Central memory CD8-positive, alpha-beta T cell (primary cell): ENCODE measurements around the gene KLHL36.

Experiments used
- ATAC-seq: fragments of 150-1000 bp; cut with Tn5 transposase; replicated peaks from 2 replicates; pipeline ENCODE4 v1.10.0; 2022; ENCODE audit warnings: mild to moderate bottlenecking, moderate FRiP score, moderate number of reproducible peaks; ENCODE audit not compliant: poor library complexity, severe bottlenecking; ENCODE audit errors: extremely low read depth
- DNase-seq, 2 donors: peaks; one replicate each; pipeline ENCODE4 v3.0.0; 2021; ENCODE audit warnings: low spot score in 2 of 2
- H3K27ac Mint-ChIP-seq: one replicate; pipeline ENCODE4 v1.8.0; 2022; ENCODE audit warnings: low read depth, mild to moderate bottlenecking, moderate library complexity, mixed read lengths
- H3K27me3 Mint-ChIP-seq: one replicate; pipeline ENCODE4 v1.8.0; 2022; ENCODE audit warnings: mixed read lengths
- H3K36me3 Mint-ChIP-seq: one replicate; pipeline ENCODE4 v1.8.0; 2022; ENCODE audit warnings: mild to moderate bottlenecking, moderate library complexity, mixed read lengths; ENCODE audit not compliant: insufficient read depth
- H3K4me1 Mint-ChIP-seq: one replicate; pipeline ENCODE4 v1.8.0; 2022; ENCODE audit warnings: mixed read lengths
- H3K4me3 Mint-ChIP-seq: one replicate; pipeline ENCODE4 v1.8.0; 2022; ENCODE audit warnings: mild to moderate bottlenecking, moderate library complexity, mixed read lengths
- H3K9me3 Mint-ChIP-seq: one replicate; pipeline ENCODE4 v1.8.0; 2022; ENCODE audit warnings: mixed read lengths

KLHL36 gene

GRCh38 chr16:84647828-84648594 is at the start of gene KLHL36:
Gene KLHL36, plus strand, starts transcription at chr16:84648511. Its CDS starts 2,357 bp downstream, at chr16:84650868.
- DNase-seq (peak; percentile 45 to 54), ATAC-seq (peak; percentile 84)
- Mint-ChIP-seq H3K27ac (peak within 1 kb of the TSS; percentile 93), H3K4me3 (peak within 1 kb of the TSS; percentile 94), H3K4me1 (peaks cover 40% of the 10 kb centered on the region), H3K27me3 (no peaks in the 10 kb centered on the region), H3K9me3 (no peaks in the 10 kb centered on the region), H3K36me3 (peaks cover 22% of the 10 kb centered on the region)

DNA sequence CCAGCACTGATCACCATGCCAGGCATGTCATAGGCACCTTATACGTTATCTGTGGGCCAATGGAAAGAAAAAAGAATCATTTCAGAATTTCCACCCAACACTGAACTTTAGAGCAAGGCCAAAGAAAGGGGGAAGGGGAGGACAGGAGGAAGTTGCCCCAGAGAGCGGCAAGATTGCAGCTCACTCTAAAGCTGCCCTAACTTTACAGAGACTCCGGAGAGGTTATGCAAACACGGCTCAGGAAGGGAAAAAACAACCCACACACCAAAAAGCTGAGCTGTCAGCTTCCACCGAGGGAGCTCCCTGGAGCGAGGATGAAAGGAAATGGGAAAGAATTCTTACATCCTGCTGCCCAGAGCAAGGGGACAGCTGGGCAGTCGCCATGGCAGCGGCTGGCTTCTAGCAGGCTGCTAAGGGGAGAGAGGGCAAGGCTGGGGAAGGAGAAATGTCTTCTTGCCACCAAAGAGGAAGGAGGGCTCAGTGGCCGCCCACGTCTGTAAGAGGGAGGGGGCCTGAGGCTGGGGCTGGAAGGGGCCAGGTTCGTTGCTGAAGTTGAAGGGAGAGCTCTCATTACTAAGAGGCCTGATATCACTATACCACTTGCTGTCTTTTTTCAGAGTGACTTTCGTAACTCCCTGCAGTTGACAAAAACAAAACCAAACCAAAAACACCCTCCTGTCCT is 48.6 kb upstream of the KLHL36 start:
- Mint-ChIP-seq H3K4me3 (peak overlapping the region; percentile 85), H3K27me3 (no peaks in the 10 kb centered on the region), H3K36me3 (peaks cover 21% of the 10 kb centered on the region), H3K9me3 (no peaks in the 10 kb centered on the region), H3K27ac (peak overlapping the region; percentile 95), H3K4me1 (peaks cover 86% of the 10 kb centered on the region)
- DNase-seq (peak in 1 of 2 donors; percentile 37), ATAC-seq (peak; percentile 38)

DNA sequence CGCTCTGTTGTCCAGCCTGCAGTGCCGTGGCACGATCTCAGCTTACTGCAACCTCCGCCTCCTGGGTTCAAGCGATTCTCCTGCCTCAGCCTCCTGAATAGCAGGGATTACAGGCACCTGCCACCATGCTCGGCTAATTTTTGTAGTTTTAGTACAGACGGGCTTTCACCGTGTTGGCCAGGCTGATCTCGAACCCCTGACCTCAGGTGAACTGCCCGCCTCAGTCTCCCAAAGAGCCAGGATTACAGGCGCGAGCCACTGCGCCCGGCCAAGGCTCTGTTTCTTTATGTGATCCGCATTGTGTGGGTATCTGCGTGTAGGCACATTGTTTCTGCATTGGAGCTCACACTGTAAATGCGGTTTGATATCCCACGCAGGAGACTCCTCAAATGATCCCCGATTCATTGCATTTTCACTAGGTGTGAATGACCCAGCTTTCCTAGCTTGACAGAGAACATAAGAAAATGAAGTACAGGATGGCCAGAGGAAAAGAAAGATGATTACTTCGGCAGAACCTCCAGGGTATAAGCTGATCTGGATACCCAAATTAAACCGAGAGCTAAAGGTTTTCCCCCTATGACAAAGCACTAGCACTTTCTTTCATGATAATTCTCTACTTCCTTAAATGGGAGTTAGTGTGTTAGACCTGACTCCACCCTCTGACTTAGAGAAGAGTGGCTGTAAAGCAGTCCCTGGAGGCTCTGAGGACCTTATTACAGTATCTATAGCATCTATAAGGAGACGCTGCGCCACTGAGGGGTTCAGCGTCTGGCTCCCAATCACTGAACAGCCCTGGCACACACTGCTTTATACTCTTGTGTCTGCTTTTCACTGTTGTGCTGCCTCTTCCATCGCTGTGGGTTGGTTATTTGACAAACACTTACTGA is 47.7 kb upstream of the KLHL36 start:
- H3K4me3 Mint-ChIP-seq, result peak overlapping the region; percentile 85
- H3K36me3 Mint-ChIP-seq, result peaks cover 17% of the 10 kb centered on the region
- peak overlapping the region; percentile 95 for H3K27ac Mint-ChIP-seq
- H3K4me1 Mint-ChIP-seq, result peaks cover 84% of the 10 kb centered on the region
- DNase-seq (no peak), ATAC-seq (peak; percentile 57)
- H3K9me3 Mint-ChIP-seq, result no peaks in the 10 kb centered on the region
- no peaks in the 10 kb centered on the region for H3K27me3 Mint-ChIP-seq

- Mint-ChIP-seq H3K36me3 (peaks cover 19% of the 10 kb centered on the region), H3K27ac (peak overlapping the region; percentile 95), H3K27me3 (no peaks in the 10 kb centered on the region), H3K4me1 (peaks cover 83% of the 10 kb centered on the region), H3K9me3 (no peaks in the 10 kb centered on the region), H3K4me3 (peak overlapping the region; percentile 75)
- ATAC-seq, result no peak
- DNase-seq, result no peak
Observed at GRCh38 chr16:84603140-84603816, 45.0 kb upstream of the KLHL36 start.

DNA sequence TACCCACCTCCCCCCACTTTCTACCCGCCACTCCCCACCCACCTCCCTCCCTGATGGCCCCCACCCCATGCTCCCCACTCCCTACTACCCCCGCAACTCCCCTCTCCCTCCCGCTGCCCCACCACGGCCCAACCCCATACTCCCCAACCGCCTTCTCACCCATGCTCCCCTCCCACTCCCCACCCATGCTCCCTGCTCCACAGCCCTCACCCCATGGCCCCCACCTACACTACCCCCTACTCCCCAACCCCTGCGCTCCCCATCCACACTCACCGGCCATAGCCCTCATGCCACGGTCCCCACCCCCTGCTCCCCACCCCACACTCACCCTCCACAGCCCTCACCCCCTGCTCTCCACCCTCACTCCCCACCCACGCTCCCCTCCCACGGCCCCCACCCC is 44.4 kb upstream of the KLHL36 start:
- peaks cover 85% of the 10 kb centered on the region for H3K4me1 Mint-ChIP-seq
- H3K9me3 Mint-ChIP-seq, result no peaks in the 10 kb centered on the region
- no peaks in the 10 kb centered on the region for H3K27me3 Mint-ChIP-seq
- peaks cover 20% of the 10 kb centered on the region for H3K36me3 Mint-ChIP-seq
- peak overlapping the region; percentile 95 for H3K27ac Mint-ChIP-seq
- peak overlapping the region; percentile 75 for H3K4me3 Mint-ChIP-seq
- DNase-seq, result no peak
- no peak for ATAC-seq

GRCh38 chr16:84604477-84605013 is 43.8 kb upstream of the KLHL36 start:
- peak overlapping the region; percentile 95 for H3K27ac Mint-ChIP-seq
- no peak for DNase-seq
- H3K4me1 Mint-ChIP-seq, result peaks cover 86% of the 10 kb centered on the region
- H3K36me3 Mint-ChIP-seq, result peaks cover 17% of the 10 kb centered on the region
- H3K27me3 Mint-ChIP-seq, result no peaks in the 10 kb centered on the region
- ATAC-seq, result no peak
- peak overlapping the region; percentile 75 for H3K4me3 Mint-ChIP-seq
- no peaks in the 10 kb centered on the region for H3K9me3 Mint-ChIP-seq

GRCh38 chr16:84605339-84605848 is 42.9 kb upstream of the KLHL36 start:
- Mint-ChIP-seq H3K27ac (no peak overlapping the region), H3K9me3 (no peaks in the 10 kb centered on the region), H3K27me3 (no peaks in the 10 kb centered on the region), H3K4me3 (peak overlapping the region; percentile 75), H3K4me1 (peaks cover 86% of the 10 kb centered on the region), H3K36me3 (peaks cover 13% of the 10 kb centered on the region)
- ATAC-seq (no peak), DNase-seq (no peak)

- Mint-ChIP-seq H3K27me3 (no peaks in the 10 kb centered on the region), H3K9me3 (no peaks in the 10 kb centered on the region), H3K4me1 (peaks cover 86% of the 10 kb centered on the region), H3K4me3 (peak overlapping the region; percentile 75), H3K36me3 (peaks cover 15% of the 10 kb centered on the region), H3K27ac (peak overlapping the region; percentile 90)
- DNase-seq (peak in 1 of 2 donors; percentile 60), ATAC-seq (peak; percentile 53)
Observed at GRCh38 chr16:84606081-84606875, 42.0 kb upstream of the KLHL36 start.

DNA sequence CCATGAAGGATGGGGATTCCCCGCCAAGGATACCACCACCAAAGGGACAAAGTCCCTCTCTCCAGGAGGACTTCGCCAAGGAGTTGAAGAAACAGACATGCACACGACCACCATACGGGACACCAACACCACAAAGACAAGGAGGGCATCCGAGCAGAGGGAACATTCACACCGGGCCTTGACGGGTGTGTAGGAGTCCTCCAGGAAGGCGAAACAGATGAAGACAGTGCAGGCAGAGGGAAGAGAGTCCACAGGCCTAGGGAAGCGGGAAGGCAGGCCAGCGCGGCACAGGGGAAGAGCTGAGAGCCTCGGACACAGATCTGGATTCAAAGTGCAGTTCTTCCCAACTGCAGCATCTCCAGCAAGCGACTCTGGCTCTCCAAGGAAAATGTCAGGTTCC is 41.2 kb upstream of the KLHL36 start:
- Mint-ChIP-seq H3K4me3 (peak overlapping the region; percentile 75), H3K9me3 (no peaks in the 10 kb centered on the region), H3K4me1 (peaks cover 86% of the 10 kb centered on the region), H3K27me3 (no peaks in the 10 kb centered on the region), H3K36me3 (peaks cover 13% of the 10 kb centered on the region), H3K27ac (peak overlapping the region; percentile 90)
- DNase-seq, result no peak
- no peak for ATAC-seq

DNA sequence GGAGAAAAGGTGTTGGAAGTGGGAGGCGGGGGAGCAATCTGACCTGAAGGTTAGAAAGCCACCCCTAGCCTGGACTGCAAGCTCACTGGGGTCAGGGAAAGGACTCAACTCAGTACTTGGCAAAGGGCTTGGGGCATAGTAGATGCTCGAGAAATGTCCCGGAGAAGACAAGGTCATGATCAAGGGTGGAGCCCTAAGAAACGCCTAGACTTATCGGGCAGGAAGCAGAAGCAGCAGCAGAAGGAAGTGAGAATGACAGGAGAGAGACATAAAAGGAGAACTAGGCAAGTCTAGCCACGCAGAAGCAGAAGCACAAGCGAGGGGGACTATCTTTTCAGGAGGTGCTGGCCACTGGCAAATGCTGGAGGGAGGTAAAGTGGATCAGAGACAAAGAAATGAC is 40.6 kb upstream of the KLHL36 start:
- H3K4me3 Mint-ChIP-seq, result peak overlapping the region; percentile 75
- ATAC-seq (peak; percentile 58), DNase-seq (peak in 1 of 2 donors; percentile 38)
- H3K9me3 Mint-ChIP-seq, result no peaks in the 10 kb centered on the region
- H3K36me3 Mint-ChIP-seq, result peaks cover 13% of the 10 kb centered on the region
- peaks cover 87% of the 10 kb centered on the region for H3K4me1 Mint-ChIP-seq
- H3K27ac Mint-ChIP-seq, result peak overlapping the region; percentile 90
- no peaks in the 10 kb centered on the region for H3K27me3 Mint-ChIP-seq

DNA sequence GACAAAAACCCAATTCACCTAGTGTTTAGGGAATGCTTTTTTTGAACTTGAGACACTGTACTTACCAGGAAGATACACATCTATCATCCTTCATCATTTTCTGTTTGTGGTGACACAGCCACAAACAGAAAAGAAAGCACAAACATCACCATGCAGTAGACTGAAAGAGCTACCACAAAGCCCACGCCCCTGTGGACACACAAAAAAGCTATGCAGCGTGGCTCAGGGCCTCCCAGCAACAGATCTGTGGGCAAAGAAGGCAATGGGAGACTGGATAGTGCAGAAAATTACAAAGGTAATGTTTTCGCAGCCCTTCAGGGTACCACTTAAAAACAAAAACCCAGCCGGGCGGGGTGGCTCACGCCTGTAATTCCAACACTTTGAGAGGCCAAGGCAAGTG is 40.0 kb upstream of the KLHL36 start:
- Mint-ChIP-seq H3K4me3 (peak overlapping the region; percentile 75), H3K4me1 (peaks cover 85% of the 10 kb centered on the region), H3K9me3 (no peaks in the 10 kb centered on the region), H3K36me3 (peaks cover 13% of the 10 kb centered on the region), H3K27me3 (no peaks in the 10 kb centered on the region), H3K27ac (peak overlapping the region; percentile 90)
- ATAC-seq (peak; percentile 60), DNase-seq (peak in 1 of 2 donors; percentile 45)
